Pancreas (tissue), 10 donors: ENCODE data around the gene KRT35. TPM values are rescaled to one million over a fixed set of nuclear protein-coding genes. Genes with fewer than 3 reads are reported as not detected.

Experiments
- ATAC-seq, 4 donors: fragments of 200-7000 bp; cut with Tn5 transposase; one replicate each; pipeline versions ENCODE4 v1.8.0 to v1.9.1; 2020; ENCODE audit warnings: mild to moderate bottlenecking in 4 of 4, moderate library complexity in 4 of 4
- DNase-seq, 6 donors: peaks; one replicate each; pipeline ENCODE4 v3.0.0-alpha.2; 2020
- FAIRE-seq: peaks from 2 replicates; lab custom pipeline; 2012; peaks lifted over from hg19 to GRCh38; lab: Jason Lieb, UNC
- H3K27ac ChIP-seq, 4 donors: fragments of 200-600 bp; sonication (generic); 1 replicate in 3 of 4; 2 replicates in 1 of 4; pipeline versions ENCODE4 v1.5.0 to v1.8.0; 2020
- H3K27me3 ChIP-seq, 4 donors: fragments of 200-600 bp; one replicate each; pipeline ENCODE4 v1.8.0; 2021
- H3K36me3 ChIP-seq, 3 donors: fragments of 200-600 bp; sonication (generic) in 1 of 3; one replicate each; pipeline versions ENCODE4 v1.5.0 to v1.8.0; 2020 to 2021
- H3K4me1 ChIP-seq, 3 donors: fragments of 200-600 bp; one replicate each; pipeline ENCODE4 v1.8.0; 2021
- H3K4me3 ChIP-seq, 4 donors: fragments of 200-600 bp; sonication (generic) in 2 of 4; one replicate each; pipeline versions ENCODE4 v1.5.0 to v1.8.0; 2020 to 2021
- H3K9me3 ChIP-seq, 4 donors: fragments of 200-600 bp; one replicate each; pipeline ENCODE4 v1.8.0; 2021
- CTCF ChIP-seq, 4 donors: fragments of 200-600 bp; sonication (generic) in 3 of 4; IDR thresholded peaks; one replicate each; pipeline versions ENCODE4 v1.5.0 to v1.8.0; 2021; ENCODE audit warnings: antibody characterized with exemption in 4 of 4
- WGBS, 2 donors: extraction: QIAGEN DNeasy Blood & Tissue Kit; methylation state at CpG; one replicate each; pipeline ENCODE4 v1.1.7; 2013; 5-methylcytosine and 5-hydroxymethylcytosine counted together
- intact Hi-C, 3 donors: fragments of 100-400 bp; cut with DNase I; formaldehyde crosslinking; loops; one replicate each; pipeline versions ENCODE4 v1.11.1 to v1.14.2; 2022
- polyA plus RNA-seq, 2 donors: library from polyadenylated mRNA; stranded (reverse); fragments of 200-250 nt; gene quantifications; one replicate each; pipeline ENCODE4 v1.2.3, GENCODE V29; 2013
- total RNA-seq, 6 donors: library from RNA; stranded (reverse); fragmentation: NEBNext Ultra II Directional in 4 of 6; extraction: Animal tissue kit (Norgen Biotek cat#: 25700) in 4 of 6; gene quantifications; one replicate each; pipeline versions ENCODE4 v1.2.1 to v1.2.4, GENCODE V29; 2021 to 2023
- donor health status: healthy with polysubstance abuse.
- donor health status: DM: no; HTN: no; CAD: no; lungs with moderate emphysema.
- donor health status: DM: no; HTN: no; CAD: no.
- donor health status: control.
- donor health status: control.
- donor health status: Bipolar disorder and iron deficiency.
- donor health status: DM: yes; HTN: yes; CAD: no.
- donor health status: DM: no; HTN: no; CAD: no.
- donor health status: DM: no; HTN: no; CAD: no.
- donor health status: DM: yes; HTN: yes; CAD: no.

Gene KRT35
- total and polyA plus RNA-seq, 8 donors, result not detected

GRCh38 chr17:41490000-41490990 lies 9.3 kb upstream of the KRT35 start:
- no peak for FAIRE-seq
- no peak for DNase-seq
- ATAC-seq, result peak in 1 of 4 donors; percentile 26
- no peak overlapping the region for H3K27ac ChIP-seq
- no peaks in the 10 kb centered on the region for H3K36me3 ChIP-seq
- H3K4me3 ChIP-seq, result no peak overlapping the region
- 58 to 79% methylated on average over 10 of the region's 10 CpGs for WGBS, 2 donors
- H3K4me1 ChIP-seq, result no peaks in the 10 kb centered on the region
- intact Hi-C loops, result no loop called here
- no peaks in the 10 kb centered on the region for H3K27me3 ChIP-seq
- no peaks in the 10 kb centered on the region for H3K9me3 ChIP-seq
- TF ChIP-seq CTCF (IDR thresholded peaks at IDR 0.05), result no peak

- intact Hi-C loops, result no loop called here
- Histone ChIP-seq H3K27me3 (no peaks in the 10 kb centered on the region), H3K4me1 (no peaks in the 10 kb centered on the region), H3K36me3 (no peaks in the 10 kb centered on the region), H3K4me3 (no peak within 1 kb of the TSS), H3K27ac (no peak within 1 kb of the TSS), H3K9me3 (no peaks in the 10 kb centered on the region)
- WGBS, 2 donors, result 77 to 87% methylated on average over 12 of the region's 12 CpGs
- no peak for FAIRE-seq
- DNase-seq, result peak in 1 of 6 donors; percentile 38
- ATAC-seq, result no peak
- no peak for TF ChIP-seq CTCF (IDR thresholded peaks at IDR 0.05)
Observed at GRCh38 chr17:41489531-41489930, 8.6 kb upstream of the KRT35 start, which contains the start of gene KRT36. Gene KRT36, minus strand, starts transcription at chr17:41489910. Its CDS starts 46 bp downstream, at chr17:41489864.

GRCh38 chr17:41486809-41487530 lies 6.0 kb upstream of the KRT35 start:
- DNase-seq (peak in 5 of 6 donors; percentile 29 to 72 (median 49)), FAIRE-seq (no peak), ATAC-seq (peak in 3 of 4 donors; percentile 52 to 76 (median 56))
- Histone ChIP-seq H3K36me3 (no peaks in the 10 kb centered on the region), H3K27ac (no peak overlapping the region), H3K27me3 (no peaks in the 10 kb centered on the region), H3K9me3 (no peaks in the 10 kb centered on the region), H3K4me3 (no peak overlapping the region), H3K4me1 (no peaks in the 10 kb centered on the region)
- TF ChIP-seq CTCF (IDR thresholded peaks at IDR 0.05), result peak in 2 of 4 donors; percentile 26 to 27
- 51 to 52% methylated on average over 29 of the region's 29 CpGs for WGBS, 2 donors
- intact Hi-C loops, result no loop called here

- Histone ChIP-seq H3K9me3 (no peaks in the 10 kb centered on the region), H3K4me1 (no peaks in the 10 kb centered on the region), H3K27ac (no peak overlapping the region), H3K27me3 (no peaks in the 10 kb centered on the region), H3K4me3 (no peak overlapping the region), H3K36me3 (no peaks in the 10 kb centered on the region)
- TF ChIP-seq CTCF (IDR thresholded peaks at IDR 0.05), result no peak
- intact Hi-C loops, result no loop called here
- DNase-seq, result no peak
- ATAC-seq, result no peak
- 73 to 82% methylated on average over 13 of the region's 13 CpGs for WGBS, 2 donors
- FAIRE-seq, result no peak
Observed at GRCh38 chr17:41486316-41486715, 5.4 kb upstream of the KRT35 start.
